ENCODE results near the gene APOBEC3A.

APOBEC3A gene

GRCh38 chr22:38953091-38953490 lies 4.3 kb upstream of the APOBEC3A start:
- no peak for TF ChIP-seq CTCF (IDR thresholded peaks at IDR 0.05; ENCODE audit: low read depth, low read length)
- no peak overlapping the region for H3K4me3 ChIP-seq (replicated peaks in 1 of 2; ENCODE audit: low read depth in 2 of 2, low read length in 2 of 2)

GRCh38 chr22:38953577-38954413 lies 3.6 kb upstream of the APOBEC3A start:
- H3K4me3 ChIP-seq (replicated peaks in 1 of 2; ENCODE audit: low read depth in 2 of 2, low read length in 2 of 2) = no peak overlapping the region
- DNase-seq (ENCODE audit: low read depth in 2 of 2) = peak in 1 of 2 donors; percentile 17

More at GRCh38 chr22:38953091-38953490, 4.3 kb upstream of the APOBEC3A start:
- DNase-seq (ENCODE audit: low read depth in 2 of 2) = no peak

GRCh38 chr22:38954414-38955043 lies 2.9 kb upstream of the APOBEC3A start:
- no peak for DNase-seq (ENCODE audit: low read depth in 2 of 2)
- no peak for TF ChIP-seq CTCF (IDR thresholded peaks at IDR 0.05; ENCODE audit: low read depth, low read length)
- no peak overlapping the region for H3K4me3 ChIP-seq (replicated peaks in 1 of 2; ENCODE audit: low read depth in 2 of 2, low read length in 2 of 2)

More at GRCh38 chr22:38953577-38954413, 3.6 kb upstream of the APOBEC3A start:
- no peak for TF ChIP-seq CTCF (IDR thresholded peaks at IDR 0.05; ENCODE audit: low read depth, low read length)

GRCh38 chr22:38955250-38955905 lies 2.0 kb upstream of the APOBEC3A start:
- no peak overlapping the region for H3K4me3 ChIP-seq (replicated peaks in 1 of 2; ENCODE audit: low read depth in 2 of 2, low read length in 2 of 2)
- DNase-seq (ENCODE audit: low read depth in 2 of 2) = no peak
- TF ChIP-seq CTCF (IDR thresholded peaks at IDR 0.05; ENCODE audit: low read depth, low read length) = no peak

GRCh38 chr22:38955926-38956325 lies 1.5 kb upstream of the APOBEC3A start:
- no peak overlapping the region for H3K4me3 ChIP-seq (replicated peaks in 1 of 2; ENCODE audit: low read depth in 2 of 2, low read length in 2 of 2)
- TF ChIP-seq CTCF (IDR thresholded peaks at IDR 0.05; ENCODE audit: low read depth, low read length) = no peak
- no peak for DNase-seq (ENCODE audit: low read depth in 2 of 2)

GRCh38 chr22:38956551-38956950 lies 858 bp upstream of the APOBEC3A start:
- no peak for TF ChIP-seq CTCF (IDR thresholded peaks at IDR 0.05; ENCODE audit: low read depth, low read length)
- no peak overlapping the region for H3K4me3 ChIP-seq (replicated peaks in 1 of 2; ENCODE audit: low read depth in 2 of 2, low read length in 2 of 2)
- DNase-seq (ENCODE audit: low read depth in 2 of 2) = no peak
